Occipital lobe (tissue), 2 donors: Measurements from ENCODE around the gene SPATA32. TPM values are rescaled to one million over a fixed set of nuclear protein-coding genes. Genes with fewer than 3 reads are reported as not detected.
"Not testable (repeated sequence)": the region's sequence is repeated elsewhere in the genome, so short reads cannot be mapped to it uniquely, and the experiment has no call there.

Experiments used
- DNase-seq: peaks from one replicate; lab custom pipeline; 2025; lab: John Stamatoyannopoulos, UW
- total RNA-seq: library from RNA; depleted of rRNA; stranded (reverse); fragments of >200 nt; gene quantifications from one replicate; pipeline ENCODE4 v1.2.3, GENCODE V29; 2014

The SPATA32 gene
- total RNA-seq, 1 donor from 2014 or later: not detected

GRCh38 chr17:45273551-45273957 is 11.7 kb upstream of the SPATA32 start:
- no peak for DNase-seq

- DNase-seq: no peak
Observed at GRCh38 chr17:45271603-45272002, 9.7 kb upstream of the SPATA32 start.

DNA sequence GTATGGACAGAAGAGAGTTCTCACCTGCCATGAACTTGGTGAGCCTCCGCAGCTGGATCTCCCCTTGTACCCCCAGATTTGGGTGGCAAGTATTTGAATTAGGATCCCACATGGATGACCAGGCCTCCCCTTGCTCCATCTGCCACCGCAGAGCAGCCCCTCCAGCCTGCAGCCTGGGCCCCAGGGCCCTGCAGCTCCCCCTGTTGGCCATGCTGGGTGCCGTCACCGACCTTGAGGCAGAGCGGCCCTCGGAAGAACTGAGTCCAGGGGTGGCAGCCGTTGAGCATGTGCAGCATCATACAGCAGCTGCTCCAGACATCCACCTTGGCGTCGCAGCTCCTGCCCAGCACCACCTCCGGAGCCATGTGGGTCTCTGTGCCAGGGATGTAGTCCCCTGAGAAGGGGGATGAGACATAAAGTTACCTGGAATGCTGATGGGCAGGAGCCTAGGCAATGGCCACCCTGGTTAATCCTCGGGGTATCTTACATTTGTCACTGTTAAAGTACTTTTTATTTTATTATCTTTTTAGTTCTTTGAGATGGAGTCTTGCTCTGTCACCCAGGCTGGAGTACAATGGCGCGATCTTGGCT is 9.0 kb upstream of the SPATA32 start:
- DNase-seq: no peak

GRCh38 chr17:45269912-45270311 is 8.0 kb upstream of the SPATA32 start:
- no peak for DNase-seq

GRCh38 chr17:45267436-45268055 is 5.7 kb upstream of the SPATA32 start:
- no peak for DNase-seq

GRCh38 chr17:45266372-45266926 is 4.6 kb upstream of the SPATA32 start:
- no peak for DNase-seq

DNA sequence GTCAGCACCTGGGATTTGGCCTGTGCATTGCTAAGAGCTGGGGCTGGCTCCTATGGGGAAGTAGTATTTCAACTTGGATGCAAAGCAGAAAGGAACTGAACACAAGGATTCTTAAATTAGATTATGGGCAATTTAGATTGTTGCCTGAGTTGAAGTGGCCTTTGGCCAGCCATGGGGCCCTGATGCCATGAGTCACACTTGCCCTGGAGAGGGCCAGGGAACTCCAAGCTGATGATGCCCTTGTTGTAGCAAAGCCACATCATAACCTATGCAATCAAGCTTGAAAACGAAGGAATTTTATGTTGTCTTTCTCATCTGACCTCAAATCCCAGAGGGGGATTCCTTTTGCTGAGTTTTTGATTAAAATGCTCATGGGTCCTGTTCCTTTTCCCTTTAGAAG is 3.9 kb upstream of the SPATA32 start:
- no peak for DNase-seq

- no peak for DNase-seq
Observed at GRCh38 chr17:45264988-45265387, 3.1 kb upstream of the SPATA32 start.

- no peak for DNase-seq
Observed at GRCh38 chr17:45264430-45264829, 2.5 kb upstream of the SPATA32 start.

GRCh38 chr17:45263477-45263860 is 1.6 kb upstream of the SPATA32 start:
- no peak for DNase-seq

- no peak for DNase-seq
Observed at GRCh38 chr17:45262516-45263476, 902 bp upstream of the SPATA32 start.

DNA sequence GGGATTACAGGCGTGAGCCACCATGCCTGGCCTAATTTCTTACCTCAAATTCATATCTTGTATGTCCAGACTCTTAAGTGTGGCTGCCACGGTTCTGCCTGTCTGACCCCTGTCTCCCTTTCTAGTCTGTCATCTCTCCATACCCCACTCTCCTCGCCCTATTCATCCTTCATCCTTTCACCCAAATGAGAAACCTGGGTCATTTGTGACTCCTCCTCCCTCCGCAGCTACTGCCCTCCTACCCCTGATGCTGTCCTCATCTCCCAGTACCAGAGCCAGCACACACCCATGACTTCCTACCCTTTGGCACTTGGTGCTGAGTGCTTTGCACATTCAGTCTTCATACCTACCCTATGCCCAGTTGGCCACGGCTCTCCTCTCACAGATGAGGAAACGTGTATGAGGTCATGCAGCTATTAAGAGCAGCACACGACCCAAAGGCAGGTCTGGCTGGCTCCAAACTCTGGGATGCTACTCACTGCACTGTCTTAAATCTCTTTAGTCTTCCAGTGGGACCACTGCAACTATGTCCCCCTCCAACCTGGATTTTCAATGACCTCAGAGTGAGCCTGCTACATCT is 1.6 kb downstream of the SPATA32 start:
- DNase-seq: no peak

DNA sequence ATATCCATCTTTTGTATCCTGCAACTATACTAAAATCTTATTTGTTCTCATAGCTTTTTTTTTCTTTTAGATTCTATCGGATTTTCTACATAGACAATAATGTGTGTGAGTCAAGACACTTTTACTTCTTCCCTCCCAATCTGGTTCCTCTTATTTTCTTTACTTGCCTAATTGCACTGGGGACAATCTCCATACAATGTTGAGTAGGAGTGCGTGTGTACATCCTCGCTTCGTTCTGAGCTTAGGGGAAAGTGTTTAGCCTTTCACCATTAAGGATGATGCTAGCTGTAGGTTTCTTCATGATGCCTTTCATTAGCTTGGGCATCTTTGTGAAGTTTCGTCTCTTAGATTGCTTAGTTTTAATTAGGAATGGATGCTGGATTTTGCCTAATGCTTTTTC is 2.9 kb downstream of the SPATA32 start:
- DNase-seq: no peak

GRCh38 chr17:45257115-45257514 is 4.8 kb downstream of the SPATA32 start:
- no peak for DNase-seq

DNA sequence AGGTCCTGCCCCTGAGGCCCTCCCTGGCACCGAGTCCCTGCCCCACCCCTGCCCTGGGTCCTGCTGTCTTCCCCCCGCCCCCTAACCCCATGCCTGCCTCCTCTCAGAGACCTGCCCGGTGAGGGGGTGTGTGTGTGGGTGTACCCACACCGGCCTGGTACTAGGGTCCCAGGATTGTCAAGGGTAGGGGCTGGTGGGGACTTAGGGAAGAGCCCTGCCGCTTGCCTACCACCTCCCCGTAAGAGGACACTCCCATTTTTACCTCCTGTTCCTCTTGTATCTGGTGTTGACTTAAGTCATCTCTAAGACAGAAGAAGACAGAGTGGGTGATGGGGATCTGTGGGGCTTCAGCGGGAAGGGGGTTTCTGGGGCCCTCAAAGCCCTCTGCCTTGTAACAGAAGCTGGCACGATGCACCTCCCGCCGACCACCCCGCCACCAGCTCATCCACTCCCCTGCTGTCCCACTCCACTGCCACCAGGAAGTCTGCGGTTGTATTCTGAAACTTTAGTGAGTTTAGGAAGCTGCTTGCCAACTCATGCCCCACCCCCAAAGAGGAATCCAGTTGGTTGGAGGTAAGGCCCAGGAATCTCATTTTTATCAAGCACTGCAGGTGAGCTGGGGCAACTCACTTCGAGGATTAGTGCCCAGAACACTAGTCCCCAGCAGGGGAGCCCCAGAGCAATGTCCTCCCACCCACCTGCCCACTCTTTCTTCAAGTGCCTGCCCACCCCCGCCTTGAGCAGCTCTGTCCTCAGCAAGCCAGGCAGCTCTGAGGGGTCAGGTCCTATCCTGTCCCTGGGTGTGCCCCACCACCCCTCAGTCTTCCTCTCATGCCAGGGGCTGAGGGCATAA is 5.6 kb downstream of the SPATA32 start:
- DNase-seq: no peak

DNA sequence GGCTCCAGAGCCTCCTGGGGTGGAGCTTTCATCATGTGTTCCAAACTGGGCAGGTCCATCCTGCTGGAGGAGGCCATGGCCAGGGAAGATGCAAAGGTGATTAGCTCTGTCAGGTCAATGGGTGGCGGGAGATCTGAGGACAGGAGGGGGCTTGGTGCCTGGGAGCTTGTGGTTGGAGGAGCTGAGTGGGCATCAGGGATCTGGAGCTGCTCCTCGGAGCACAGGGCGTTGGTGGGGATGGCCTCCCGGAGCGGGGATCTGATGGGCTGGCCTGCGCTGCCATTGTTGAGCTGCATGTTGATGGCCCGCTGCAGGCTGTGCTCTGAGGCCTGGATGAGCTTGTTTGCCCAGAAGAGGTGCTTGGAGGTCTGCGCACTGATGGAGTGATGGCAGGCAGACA is 6.5 kb downstream of the SPATA32 start:
- DNase-seq: no peak

- no peak for DNase-seq
Observed at GRCh38 chr17:45253879-45254278, 8.0 kb downstream of the SPATA32 start.

GRCh38 chr17:45253237-45253636 is 8.7 kb downstream of the SPATA32 start:
- DNase-seq: not testable (repeated sequence)

- no peak for DNase-seq
Observed at GRCh38 chr17:45251931-45252330, 10.0 kb downstream of the SPATA32 start.

GRCh38 chr17:45248132-45248957 is 13.5 kb downstream of the SPATA32 start:
- DNase-seq: no peak
